HL-60 (cell line): ENCODE measurements around the gene MBTPS1.

ENCODE experiments used
- POLR2AphosphoS5 ChIP-seq: IDR thresholded peaks from 2 replicates; pipeline ENCODE4 v1.6.1; 2012; ENCODE audit warnings: low read depth
- SPI1 ChIP-seq: IDR thresholded peaks from 2 replicates; pipeline ENCODE4 v1.6.1; 2012; ENCODE audit warnings: low read depth, mild to moderate bottlenecking, borderline replicate concordance
- TF ChIP-seq, protein P1 (sequence below): IDR thresholded peaks from one replicate; pipeline ENCODE4 v1.5.1; 2011; ENCODE audit warnings: low read length, control low read depth, inconsistent platforms; ENCODE audit not compliant: insufficient read depth
- TF ChIP-seq, protein P2 (sequence below): IDR thresholded peaks from 2 replicates; pipeline ENCODE4 v1.6.1; 2012; ENCODE audit warnings: low read depth; ENCODE audit not compliant: insufficient replicate concordance

DNA sequence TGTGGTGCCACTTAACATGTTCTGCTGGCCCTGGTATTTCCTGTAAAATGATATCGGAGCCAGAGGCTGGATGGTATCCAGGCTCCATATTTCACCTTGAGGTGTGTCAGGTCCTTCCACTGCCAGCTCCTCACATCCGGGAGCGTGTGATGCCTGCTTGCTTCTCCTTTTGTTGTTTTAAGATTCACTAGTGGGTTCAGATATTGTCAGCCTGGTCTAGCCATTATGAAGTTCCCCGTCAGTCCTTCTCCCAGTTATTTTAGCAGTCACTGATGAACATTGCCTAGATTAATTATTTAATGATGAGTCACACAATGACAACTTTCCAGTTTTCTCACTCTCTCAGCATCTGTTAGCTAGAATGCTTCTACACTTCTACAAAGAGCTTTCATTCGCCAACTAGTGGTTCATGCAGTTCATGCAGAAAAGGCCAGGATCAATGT, 39.6 kb upstream of the MBTPS1 start:
- TF ChIP-seq SPI1, result no peak
- TF ChIP-seq, protein P1, sequence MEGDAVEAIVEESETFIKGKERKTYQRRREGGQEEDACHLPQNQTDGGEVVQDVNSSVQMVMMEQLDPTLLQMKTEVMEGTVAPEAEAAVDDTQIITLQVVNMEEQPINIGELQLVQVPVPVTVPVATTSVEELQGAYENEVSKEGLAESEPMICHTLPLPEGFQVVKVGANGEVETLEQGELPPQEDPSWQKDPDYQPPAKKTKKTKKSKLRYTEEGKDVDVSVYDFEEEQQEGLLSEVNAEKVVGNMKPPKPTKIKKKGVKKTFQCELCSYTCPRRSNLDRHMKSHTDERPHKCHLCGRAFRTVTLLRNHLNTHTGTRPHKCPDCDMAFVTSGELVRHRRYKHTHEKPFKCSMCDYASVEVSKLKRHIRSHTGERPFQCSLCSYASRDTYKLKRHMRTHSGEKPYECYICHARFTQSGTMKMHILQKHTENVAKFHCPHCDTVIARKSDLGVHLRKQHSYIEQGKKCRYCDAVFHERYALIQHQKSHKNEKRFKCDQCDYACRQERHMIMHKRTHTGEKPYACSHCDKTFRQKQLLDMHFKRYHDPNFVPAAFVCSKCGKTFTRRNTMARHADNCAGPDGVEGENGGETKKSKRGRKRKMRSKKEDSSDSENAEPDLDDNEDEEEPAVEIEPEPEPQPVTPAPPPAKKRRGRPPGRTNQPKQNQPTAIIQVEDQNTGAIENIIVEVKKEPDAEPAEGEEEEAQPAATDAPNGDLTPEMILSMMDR, result no peak
- TF ChIP-seq POLR2AphosphoS5, result no peak
- TF ChIP-seq, protein P2, sequence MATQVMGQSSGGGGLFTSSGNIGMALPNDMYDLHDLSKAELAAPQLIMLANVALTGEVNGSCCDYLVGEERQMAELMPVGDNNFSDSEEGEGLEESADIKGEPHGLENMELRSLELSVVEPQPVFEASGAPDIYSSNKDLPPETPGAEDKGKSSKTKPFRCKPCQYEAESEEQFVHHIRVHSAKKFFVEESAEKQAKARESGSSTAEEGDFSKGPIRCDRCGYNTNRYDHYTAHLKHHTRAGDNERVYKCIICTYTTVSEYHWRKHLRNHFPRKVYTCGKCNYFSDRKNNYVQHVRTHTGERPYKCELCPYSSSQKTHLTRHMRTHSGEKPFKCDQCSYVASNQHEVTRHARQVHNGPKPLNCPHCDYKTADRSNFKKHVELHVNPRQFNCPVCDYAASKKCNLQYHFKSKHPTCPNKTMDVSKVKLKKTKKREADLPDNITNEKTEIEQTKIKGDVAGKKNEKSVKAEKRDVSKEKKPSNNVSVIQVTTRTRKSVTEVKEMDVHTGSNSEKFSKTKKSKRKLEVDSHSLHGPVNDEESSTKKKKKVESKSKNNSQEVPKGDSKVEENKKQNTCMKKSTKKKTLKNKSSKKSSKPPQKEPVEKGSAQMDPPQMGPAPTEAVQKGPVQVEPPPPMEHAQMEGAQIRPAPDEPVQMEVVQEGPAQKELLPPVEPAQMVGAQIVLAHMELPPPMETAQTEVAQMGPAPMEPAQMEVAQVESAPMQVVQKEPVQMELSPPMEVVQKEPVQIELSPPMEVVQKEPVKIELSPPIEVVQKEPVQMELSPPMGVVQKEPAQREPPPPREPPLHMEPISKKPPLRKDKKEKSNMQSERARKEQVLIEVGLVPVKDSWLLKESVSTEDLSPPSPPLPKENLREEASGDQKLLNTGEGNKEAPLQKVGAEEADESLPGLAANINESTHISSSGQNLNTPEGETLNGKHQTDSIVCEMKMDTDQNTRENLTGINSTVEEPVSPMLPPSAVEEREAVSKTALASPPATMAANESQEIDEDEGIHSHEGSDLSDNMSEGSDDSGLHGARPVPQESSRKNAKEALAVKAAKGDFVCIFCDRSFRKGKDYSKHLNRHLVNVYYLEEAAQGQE, result no peak
